ENCODE measurements around the gene TACC2. TPM values are rescaled to one million over a fixed set of nuclear protein-coding genes. Genes with fewer than 3 reads are reported as not detected.

Gene TACC2
- total and polyA plus RNA-seq, 8 donors: 17.9 to 43.6 (median 23.6) TPM

DNA sequence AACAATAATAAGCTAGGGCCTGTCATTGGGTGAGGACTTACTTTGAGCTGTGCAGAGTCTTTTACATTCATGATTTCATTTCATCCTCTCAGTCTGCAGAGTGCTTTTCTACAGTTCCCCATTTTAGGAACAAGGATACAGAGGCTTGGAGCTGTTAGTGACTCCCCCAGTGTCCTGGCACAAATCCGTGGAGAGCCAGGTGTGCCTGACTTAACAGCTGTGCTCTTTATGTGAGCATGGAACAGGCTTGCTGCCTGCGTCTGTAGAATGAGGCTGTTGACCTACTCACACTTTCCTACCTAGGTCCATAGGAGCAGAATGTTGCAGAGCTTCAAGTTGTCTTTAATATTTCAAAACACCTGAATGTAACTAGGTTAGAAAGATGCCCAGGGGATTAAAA is 231.8 kb downstream of the TACC2 start:
- H3K9me3 ChIP-seq: no peaks in the 10 kb centered on the region
- peaks cover 0 to 8% (median 0%) of the 10 kb centered on the region in 3 donors for H3K36me3 ChIP-seq
- no peak overlapping the region for H3K27ac ChIP-seq
- WGBS, 2 donors: 75 to 84% methylated on average over 2 of the region's 2 CpGs
- H3K4me1 ChIP-seq: no peaks in the 10 kb centered on the region
- ATAC-seq (no peak), DNase-seq (no peak), FAIRE-seq (no peak)
- intact Hi-C loops (cut with DNase I): no loop called here
- no peaks in the 10 kb centered on the region for H3K27me3 ChIP-seq
- H3K4me3 ChIP-seq: no peak overlapping the region
- TF ChIP-seq, protein P1, sequence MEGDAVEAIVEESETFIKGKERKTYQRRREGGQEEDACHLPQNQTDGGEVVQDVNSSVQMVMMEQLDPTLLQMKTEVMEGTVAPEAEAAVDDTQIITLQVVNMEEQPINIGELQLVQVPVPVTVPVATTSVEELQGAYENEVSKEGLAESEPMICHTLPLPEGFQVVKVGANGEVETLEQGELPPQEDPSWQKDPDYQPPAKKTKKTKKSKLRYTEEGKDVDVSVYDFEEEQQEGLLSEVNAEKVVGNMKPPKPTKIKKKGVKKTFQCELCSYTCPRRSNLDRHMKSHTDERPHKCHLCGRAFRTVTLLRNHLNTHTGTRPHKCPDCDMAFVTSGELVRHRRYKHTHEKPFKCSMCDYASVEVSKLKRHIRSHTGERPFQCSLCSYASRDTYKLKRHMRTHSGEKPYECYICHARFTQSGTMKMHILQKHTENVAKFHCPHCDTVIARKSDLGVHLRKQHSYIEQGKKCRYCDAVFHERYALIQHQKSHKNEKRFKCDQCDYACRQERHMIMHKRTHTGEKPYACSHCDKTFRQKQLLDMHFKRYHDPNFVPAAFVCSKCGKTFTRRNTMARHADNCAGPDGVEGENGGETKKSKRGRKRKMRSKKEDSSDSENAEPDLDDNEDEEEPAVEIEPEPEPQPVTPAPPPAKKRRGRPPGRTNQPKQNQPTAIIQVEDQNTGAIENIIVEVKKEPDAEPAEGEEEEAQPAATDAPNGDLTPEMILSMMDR (IDR thresholded peaks at IDR 0.05): no peak

DNA sequence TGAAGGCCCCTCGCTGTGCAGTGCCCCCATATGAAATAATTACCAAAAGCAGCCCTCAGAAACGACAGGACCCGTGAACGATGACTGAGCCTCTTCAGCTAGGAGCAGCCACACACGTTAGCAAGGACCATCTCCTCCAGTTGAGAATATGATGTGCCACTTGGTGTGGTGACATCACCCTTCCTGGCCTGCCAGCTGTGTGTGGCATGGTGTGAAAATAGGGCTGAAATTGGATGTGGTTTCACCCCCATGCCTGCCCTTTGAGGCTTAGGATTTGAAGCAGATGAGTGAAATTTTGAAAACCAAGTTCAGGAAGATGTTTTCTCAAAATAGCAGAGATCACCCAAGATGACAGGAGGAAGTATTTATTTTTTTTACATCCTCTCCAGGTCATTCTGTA is 233.0 kb downstream of the TACC2 start:
- no peak for DNase-seq
- TF ChIP-seq, protein P1 (IDR thresholded peaks at IDR 0.05): no peak
- Histone ChIP-seq H3K27ac (no peak overlapping the region), H3K4me3 (no peak overlapping the region), H3K4me1 (no peaks in the 10 kb centered on the region), H3K36me3 (peaks cover 0 to 8% (median 0%) of the 10 kb centered on the region in 3 donors), H3K9me3 (no peaks in the 10 kb centered on the region), H3K27me3 (no peaks in the 10 kb centered on the region)
- 84 to 87% methylated on average over 5 of the region's 5 CpGs for WGBS, 2 donors
- ATAC-seq: no peak
- no peak for FAIRE-seq
- intact Hi-C loops (cut with DNase I): no loop called here

DNA sequence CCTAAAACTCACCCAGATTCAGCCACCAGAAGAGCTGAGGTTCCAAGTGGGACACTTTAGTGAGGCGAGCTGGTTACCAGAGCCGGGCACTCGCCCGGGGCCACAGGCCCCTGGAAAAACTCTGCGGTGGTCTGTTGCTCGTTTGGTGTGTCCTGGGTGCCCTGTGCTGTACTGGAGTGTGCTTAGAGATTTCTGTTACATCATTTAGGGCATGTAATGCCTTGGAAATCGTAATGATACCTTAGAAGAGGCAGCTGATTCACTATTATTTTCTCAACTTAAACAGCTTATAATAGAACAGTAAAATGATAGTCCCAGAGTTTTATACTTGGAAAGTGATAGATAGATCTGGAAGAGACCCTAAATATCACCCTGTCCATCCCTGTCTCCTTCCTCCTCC is 233.7 kb downstream of the TACC2 start:
- no peaks in the 10 kb centered on the region for H3K27me3 ChIP-seq
- no peak for FAIRE-seq
- H3K36me3 ChIP-seq: peaks cover 0 to 11% (median 0%) of the 10 kb centered on the region in 3 donors
- no peak for ATAC-seq
- H3K9me3 ChIP-seq: no peaks in the 10 kb centered on the region
- no peaks in the 10 kb centered on the region for H3K4me1 ChIP-seq
- intact Hi-C loops (cut with DNase I): no loop called here
- TF ChIP-seq, protein P1 (IDR thresholded peaks at IDR 0.05): no peak
- no peak overlapping the region for H3K4me3 ChIP-seq
- no peak overlapping the region for H3K27ac ChIP-seq
- WGBS, 2 donors: 92 to 93% methylated on average over 7 of the region's 7 CpGs
- no peak for DNase-seq

DNA sequence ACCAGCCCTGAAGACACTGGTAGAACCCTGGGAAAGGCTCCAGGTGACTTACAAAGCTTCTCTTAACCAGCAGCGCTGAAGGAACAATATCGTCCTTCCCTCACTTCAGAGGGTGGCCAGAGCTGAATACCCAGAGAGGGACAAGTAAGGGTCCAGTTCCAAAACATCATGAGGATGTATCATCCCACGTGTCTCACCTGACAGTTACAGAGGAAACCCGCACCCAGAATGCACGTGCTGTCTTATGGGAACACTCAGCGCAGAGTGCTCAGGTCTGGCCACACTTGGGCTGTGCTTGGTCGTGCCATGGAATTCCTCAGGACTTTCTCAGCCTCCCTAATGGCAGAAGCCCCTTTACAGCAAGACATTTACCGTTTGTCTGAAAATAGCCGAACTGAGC is 235.2 kb downstream of the TACC2 start:
- peaks cover 0 to 14% (median 3%) of the 10 kb centered on the region in 3 donors for H3K36me3 ChIP-seq
- 90 to 93% methylated on average over 9 of the region's 9 CpGs for WGBS, 2 donors
- intact Hi-C loops (cut with DNase I): no loop called here

DNA sequence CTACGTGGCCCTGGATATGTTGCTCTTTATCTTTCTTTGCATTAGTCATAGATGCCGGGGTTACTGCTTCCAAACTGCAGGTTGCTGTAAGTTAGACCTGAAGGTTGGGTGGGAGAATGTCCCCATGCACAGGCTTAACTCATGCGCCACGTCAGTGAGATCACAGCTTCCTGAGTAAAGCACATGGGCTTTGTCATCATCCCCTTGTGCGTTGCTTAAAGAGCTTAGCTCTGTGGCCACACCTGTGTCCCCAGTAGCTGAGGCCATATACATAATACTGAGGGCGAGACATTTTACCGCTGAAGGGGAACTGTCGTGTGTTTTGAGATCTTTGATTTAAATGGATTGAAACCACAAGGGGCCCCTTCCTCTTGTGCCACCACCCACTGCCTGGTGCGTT is 236.4 kb downstream of the TACC2 start:
- H3K36me3 ChIP-seq: peaks cover 0 to 9% (median 3%) of the 10 kb centered on the region in 3 donors
- intact Hi-C loops (cut with DNase I): no loop called here
- H3K4me3 ChIP-seq: no peak overlapping the region
- 88 to 89% methylated on average over 9 of the region's 9 CpGs for WGBS, 2 donors
- no peaks in the 10 kb centered on the region for H3K27me3 ChIP-seq
- no peaks in the 10 kb centered on the region for H3K4me1 ChIP-seq
- no peak for DNase-seq
- no peak overlapping the region for H3K27ac ChIP-seq
- no peak for FAIRE-seq
- H3K9me3 ChIP-seq: no peaks in the 10 kb centered on the region
- TF ChIP-seq, protein P1 (IDR thresholded peaks at IDR 0.05): no peak
- no peak for ATAC-seq

More for the DNA sequence above, 235.2 kb downstream of the TACC2 start:
- no peaks in the 10 kb centered on the region for H3K9me3 ChIP-seq
- no peak for DNase-seq
- no peak for ATAC-seq
- no peaks in the 10 kb centered on the region for H3K4me1 ChIP-seq
- no peaks in the 10 kb centered on the region for H3K27me3 ChIP-seq
- no peak overlapping the region for H3K4me3 ChIP-seq
- TF ChIP-seq, protein P1 (IDR thresholded peaks at IDR 0.05): no peak
- FAIRE-seq: no peak
- H3K27ac ChIP-seq: no peak overlapping the region

All from pancreas (tissue), 10 donors.